Measurements from ENCODE around the gene RXRA. TPM values are rescaled to one million over a fixed set of nuclear protein-coding genes. Genes with fewer than 3 reads are reported as not detected.

The RXRA gene
- total RNA-seq, 6 experiments from 2014 or later = 105 to 165 (median 131) TPM

- Histone ChIP-seq H3K27me3 (no peaks in the 10 kb centered on the region), H3K4me1 (peaks cover 0 to 100% (median 59%) of the 10 kb centered on the region in 4 donors), H3K4me3 (no peak overlapping the region), H3K36me3 (no peaks in the 10 kb centered on the region), H3K9me3 (no peaks in the 10 kb centered on the region), H3K27ac (peak overlapping the region; percentile 33 to 63 (median 44))
- TF ChIP-seq CTCF (IDR thresholded peaks at IDR 0.05) = no peak
- no peak for TF ChIP-seq POLR2A (IDR thresholded peaks at IDR 0.05)
- no peak for ATAC-seq
- DNase-seq = no peak
- intact Hi-C loops (cut with DNase I) = loop anchor here in 1 of 2 donors (10.0 kb wide), 1 partner anchor 52 kb away; no protein-coding TSS in a partner anchor
- 80% methylated on average over 1 of the region's 6 CpGs for WGBS (ENCODE audit: insufficient coverage, low coverage, low lambda C conversion rate, missing lambda C conversion rate)
Observed at GRCh38 chr9:134383148-134383547, 56.9 kb downstream of the RXRA start.

GRCh38 chr9:134384811-134385479 lies 58.7 kb downstream of the RXRA start:
- intact Hi-C loops (cut with DNase I) = loop anchor here in 1 of 2 donors (10.0 kb wide), 1 partner anchor 50 kb away; no protein-coding TSS in a partner anchor
- no CpG with 5 or more reads among the region's 19 CpGs for WGBS (ENCODE audit: insufficient coverage, low coverage, low lambda C conversion rate, missing lambda C conversion rate)
- no peaks in the 10 kb centered on the region for H3K36me3 ChIP-seq
- H3K4me3 ChIP-seq = no peak overlapping the region
- no peak for TF ChIP-seq POLR2A (IDR thresholded peaks at IDR 0.05)
- TF ChIP-seq CTCF (IDR thresholded peaks at IDR 0.05) = no peak
- no peaks in the 10 kb centered on the region for H3K9me3 ChIP-seq
- H3K4me1 ChIP-seq = peaks cover 0 to 100% (median 51%) of the 10 kb centered on the region in 4 donors
- DNase-seq (no peak), ATAC-seq (no peak)
- no peaks in the 10 kb centered on the region for H3K27me3 ChIP-seq
- no peak overlapping the region for H3K27ac ChIP-seq

GRCh38 chr9:134385915-134386314 lies 59.7 kb downstream of the RXRA start:
- no CpG with 5 or more reads among the region's 24 CpGs for WGBS (ENCODE audit: insufficient coverage, low coverage, low lambda C conversion rate, missing lambda C conversion rate)
- ATAC-seq = no peak
- intact Hi-C loops (cut with DNase I) = loop anchor here in 1 of 2 donors (10.0 kb wide), 1 partner anchor 49 kb away; no protein-coding TSS in a partner anchor
- DNase-seq = no peak
- H3K36me3 ChIP-seq = peaks cover 0 to under 1% (median 0%) of the 10 kb centered on the region in 4 donors
- no peak overlapping the region for H3K4me3 ChIP-seq
- H3K4me1 ChIP-seq = peaks cover 0 to 98% (median 49%) of the 10 kb centered on the region in 4 donors
- peak overlapping the region in 2 of 3 donors; percentile 53 to 69 for H3K27ac ChIP-seq
- no peaks in the 10 kb centered on the region for H3K27me3 ChIP-seq
- TF ChIP-seq POLR2A (IDR thresholded peaks at IDR 0.05) (no peak), CTCF (IDR thresholded peaks at IDR 0.05) (no peak)
- no peaks in the 10 kb centered on the region for H3K9me3 ChIP-seq

- H3K4me3 ChIP-seq = no peak overlapping the region
- no peak for TF ChIP-seq CTCF (IDR thresholded peaks at IDR 0.05)
- no peak for TF ChIP-seq POLR2A (IDR thresholded peaks at IDR 0.05)
- peak overlapping the region; percentile 28 to 69 (median 53) for H3K27ac ChIP-seq
- H3K4me1 ChIP-seq = peaks cover 0 to 92% (median 46%) of the 10 kb centered on the region in 4 donors
- H3K9me3 ChIP-seq = no peaks in the 10 kb centered on the region
- intact Hi-C loops (cut with DNase I) = loop anchor here in 1 of 2 donors (10.0 kb wide), 1 partner anchor 48 kb away; no protein-coding TSS in a partner anchor
- DNase-seq (peak; percentile 72 to 88 (median 82)), ATAC-seq (peak; percentile 57 to 69 (median 63))
- H3K36me3 ChIP-seq = peaks cover 0 to 9% (median 2%) of the 10 kb centered on the region in 4 donors
- 29% methylated on average over 9 of the region's 38 CpGs for WGBS (ENCODE audit: insufficient coverage, low coverage, low lambda C conversion rate, missing lambda C conversion rate)
- no peaks in the 10 kb centered on the region for H3K27me3 ChIP-seq
Observed at GRCh38 chr9:134386951-134387831, 60.9 kb downstream of the RXRA start.
